ENCODE data around the gene STC2. TPM values are rescaled to one million over a fixed set of nuclear protein-coding genes. Genes with fewer than 3 reads are reported as not detected.
"Not testable (repeated sequence)": the region's sequence is repeated elsewhere in the genome, so short reads cannot be mapped to it uniquely, and the experiment has no call there.

STC2 gene
- total and polyA plus RNA-seq, 2 experiments from 2014 or later: 65.2 to 138 TPM

- DNase-seq (ENCODE audit: low read depth in 1 of 2, low spot score in 1 of 2): no peak
- no peak overlapping the region for H3K27ac ChIP-seq
- no peak for TF ChIP-seq CTCF (IDR thresholded peaks at IDR 0.05; ENCODE audit: low read depth, low read length)
- H3K36me3 ChIP-seq: no peaks in the 10 kb centered on the region
- no peaks in the 10 kb centered on the region for H3K27me3 ChIP-seq
- H3K4me3 ChIP-seq: no peak overlapping the region
- H3K4me1 ChIP-seq (ENCODE audit: low read depth): peaks cover 32% of the 10 kb centered on the region
- no peaks in the 10 kb centered on the region for H3K9me3 ChIP-seq (ENCODE audit: low read depth)
Measured at GRCh38 chr5:173288632-173289031, 39.6 kb downstream of the STC2 start.

GRCh38 chr5:173287086-173287485 is 41.1 kb downstream of the STC2 start:
- TF ChIP-seq CTCF (IDR thresholded peaks at IDR 0.05; ENCODE audit: low read depth, low read length): no peak
- Histone ChIP-seq H3K4me1 (ENCODE audit: low read depth) (peaks cover 37% of the 10 kb centered on the region), H3K27ac (no peak overlapping the region), H3K36me3 (no peaks in the 10 kb centered on the region), H3K27me3 (no peaks in the 10 kb centered on the region), H3K4me3 (no peak overlapping the region), H3K9me3 (ENCODE audit: low read depth) (no peaks in the 10 kb centered on the region)
- DNase-seq (ENCODE audit: low read depth in 1 of 2, low spot score in 1 of 2): no peak

GRCh38 chr5:173284343-173284958 is 43.8 kb downstream of the STC2 start:
- not testable (repeated sequence) for H3K9me3 ChIP-seq (ENCODE audit: low read depth); H3K4me3 ChIP-seq; H3K27me3 ChIP-seq; H3K36me3 ChIP-seq; DNase-seq (ENCODE audit: low read depth in 1 of 2, low spot score in 1 of 2); H3K27ac ChIP-seq
- peaks cover 25% of the 10 kb centered on the region for H3K4me1 ChIP-seq (ENCODE audit: low read depth)

GRCh38 chr5:173283318-173284288 is 44.6 kb downstream of the STC2 start:
- H3K36me3 ChIP-seq: no peaks in the 10 kb centered on the region
- DNase-seq (ENCODE audit: low read depth in 1 of 2, low spot score in 1 of 2): peak; percentile 77 to 95
- H3K27ac ChIP-seq: peak overlapping the region; percentile 70
- no peaks in the 10 kb centered on the region for H3K27me3 ChIP-seq
- peak overlapping the region; percentile 33 for H3K4me3 ChIP-seq
- H3K9me3 ChIP-seq (ENCODE audit: low read depth): no peaks in the 10 kb centered on the region
- H3K4me1 ChIP-seq (ENCODE audit: low read depth): peaks cover 30% of the 10 kb centered on the region
- TF ChIP-seq CTCF (IDR thresholded peaks at IDR 0.05; ENCODE audit: low read depth, low read length): peak; percentile 83

- Histone ChIP-seq H3K4me1 (ENCODE audit: low read depth) (peaks cover 36% of the 10 kb centered on the region), H3K27me3 (no peaks in the 10 kb centered on the region), H3K27ac (peak overlapping the region; percentile 70), H3K36me3 (no peaks in the 10 kb centered on the region), H3K4me3 (peak overlapping the region; percentile 33), H3K9me3 (ENCODE audit: low read depth) (no peaks in the 10 kb centered on the region)
- no peak for TF ChIP-seq CTCF (IDR thresholded peaks at IDR 0.05; ENCODE audit: low read depth, low read length)
- DNase-seq (ENCODE audit: low read depth in 1 of 2, low spot score in 1 of 2): peak in 1 of 2 donors; percentile 30
Measured at GRCh38 chr5:173282916-173283315, 45.3 kb downstream of the STC2 start.

- no peak overlapping the region for H3K4me3 ChIP-seq
- peak; percentile 45 to 94 for DNase-seq (ENCODE audit: low read depth in 1 of 2, low spot score in 1 of 2)
- peak; percentile 54 for TF ChIP-seq CTCF (IDR thresholded peaks at IDR 0.05; ENCODE audit: low read depth, low read length)
- H3K36me3 ChIP-seq: no peaks in the 10 kb centered on the region
- H3K27ac ChIP-seq: peak overlapping the region; percentile 13
- H3K4me1 ChIP-seq (ENCODE audit: low read depth): peaks cover 34% of the 10 kb centered on the region
- no peaks in the 10 kb centered on the region for H3K9me3 ChIP-seq (ENCODE audit: low read depth)
- H3K27me3 ChIP-seq: no peaks in the 10 kb centered on the region
Measured at GRCh38 chr5:173281910-173282309, 46.3 kb downstream of the STC2 start.
